ENCODE results near the gene WSCD2.

WSCD2 gene

DNA sequence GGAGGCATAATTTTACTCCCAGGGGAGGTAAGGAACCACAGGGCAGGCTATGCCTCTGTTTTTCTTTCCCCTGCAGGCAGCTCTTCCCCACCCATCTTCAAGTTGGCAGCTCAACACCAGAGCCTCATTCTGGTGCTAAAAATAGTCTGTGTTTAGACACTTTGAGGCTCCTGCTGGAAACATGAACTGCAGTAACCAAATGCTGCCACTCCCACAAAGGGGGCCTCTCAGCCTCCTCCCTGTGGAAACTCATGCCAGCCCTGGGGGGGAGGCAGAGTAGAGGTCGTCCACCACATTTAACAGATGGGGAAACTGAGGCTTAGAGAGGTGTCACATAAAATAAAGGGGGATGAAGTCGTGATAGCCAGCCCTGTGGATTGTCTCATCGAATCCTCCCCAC is 61.4 kb downstream of the WSCD2 start:
- TF ChIP-seq, protein P1, sequence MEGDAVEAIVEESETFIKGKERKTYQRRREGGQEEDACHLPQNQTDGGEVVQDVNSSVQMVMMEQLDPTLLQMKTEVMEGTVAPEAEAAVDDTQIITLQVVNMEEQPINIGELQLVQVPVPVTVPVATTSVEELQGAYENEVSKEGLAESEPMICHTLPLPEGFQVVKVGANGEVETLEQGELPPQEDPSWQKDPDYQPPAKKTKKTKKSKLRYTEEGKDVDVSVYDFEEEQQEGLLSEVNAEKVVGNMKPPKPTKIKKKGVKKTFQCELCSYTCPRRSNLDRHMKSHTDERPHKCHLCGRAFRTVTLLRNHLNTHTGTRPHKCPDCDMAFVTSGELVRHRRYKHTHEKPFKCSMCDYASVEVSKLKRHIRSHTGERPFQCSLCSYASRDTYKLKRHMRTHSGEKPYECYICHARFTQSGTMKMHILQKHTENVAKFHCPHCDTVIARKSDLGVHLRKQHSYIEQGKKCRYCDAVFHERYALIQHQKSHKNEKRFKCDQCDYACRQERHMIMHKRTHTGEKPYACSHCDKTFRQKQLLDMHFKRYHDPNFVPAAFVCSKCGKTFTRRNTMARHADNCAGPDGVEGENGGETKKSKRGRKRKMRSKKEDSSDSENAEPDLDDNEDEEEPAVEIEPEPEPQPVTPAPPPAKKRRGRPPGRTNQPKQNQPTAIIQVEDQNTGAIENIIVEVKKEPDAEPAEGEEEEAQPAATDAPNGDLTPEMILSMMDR (IDR thresholded peaks at IDR 0.05; ENCODE audit: low read depth, low read length, missing control alignments) = no peak
- no peak overlapping the region for H3K4me3 ChIP-seq (ENCODE audit: low read depth, low read length)
- in situ Hi-C loops (cut with HindIII; ENCODE audit: low sequenced_read_pairs) = no loop called here
- no peak for DNase-seq (ENCODE audit: low read depth)

DNA sequence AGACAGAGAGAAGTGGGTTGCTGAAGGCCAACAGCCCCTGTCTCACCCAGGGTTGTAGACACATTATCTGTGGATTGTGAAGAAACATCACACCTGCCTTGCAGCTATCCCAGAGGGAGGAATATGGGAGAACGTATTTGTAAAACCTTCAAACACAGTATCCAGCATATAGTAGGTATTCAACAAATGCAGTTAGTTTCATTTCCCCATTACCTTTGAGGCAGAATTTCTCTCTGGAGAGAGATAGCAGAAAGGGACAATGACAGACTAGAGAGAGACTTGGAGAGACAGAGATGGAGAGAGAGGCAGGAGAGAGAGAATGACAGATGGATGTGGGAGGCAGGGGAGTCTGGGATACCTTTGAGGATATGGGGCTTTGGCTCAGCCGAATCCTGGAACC is 62.0 kb downstream of the WSCD2 start:
- TF ChIP-seq, protein P1 (IDR thresholded peaks at IDR 0.05; ENCODE audit: low read depth, low read length, missing control alignments) = no peak
- H3K4me3 ChIP-seq (ENCODE audit: low read depth, low read length) = no peak overlapping the region
- in situ Hi-C loops (cut with HindIII; ENCODE audit: low sequenced_read_pairs) = no loop called here
- no peak for DNase-seq (ENCODE audit: low read depth)

DNA sequence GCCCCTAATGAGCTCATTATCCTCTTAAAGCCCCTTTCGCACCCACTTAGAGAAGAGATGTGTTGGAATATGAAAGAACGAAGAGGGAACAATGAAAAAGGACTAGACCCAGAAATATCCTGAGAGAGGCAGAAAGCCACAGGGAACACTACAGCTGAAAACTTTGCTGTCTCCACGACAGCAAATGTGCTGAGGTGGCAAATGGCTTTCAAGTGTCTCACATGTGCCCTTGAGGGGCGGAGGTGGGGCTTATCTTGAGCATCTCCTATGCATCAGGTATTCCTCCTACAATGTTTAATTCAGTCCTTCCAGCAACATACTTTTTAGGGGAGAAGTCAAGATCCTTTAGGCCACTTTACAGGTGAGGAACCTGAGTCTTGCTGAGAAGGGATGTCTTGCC is 62.9 kb downstream of the WSCD2 start:
- TF ChIP-seq, protein P1 (IDR thresholded peaks at IDR 0.05; ENCODE audit: low read depth, low read length, missing control alignments) = no peak
- H3K4me3 ChIP-seq (ENCODE audit: low read depth, low read length) = no peak overlapping the region
- in situ Hi-C loops (cut with HindIII; ENCODE audit: low sequenced_read_pairs) = no loop called here
- no peak for DNase-seq (ENCODE audit: low read depth)

DNA sequence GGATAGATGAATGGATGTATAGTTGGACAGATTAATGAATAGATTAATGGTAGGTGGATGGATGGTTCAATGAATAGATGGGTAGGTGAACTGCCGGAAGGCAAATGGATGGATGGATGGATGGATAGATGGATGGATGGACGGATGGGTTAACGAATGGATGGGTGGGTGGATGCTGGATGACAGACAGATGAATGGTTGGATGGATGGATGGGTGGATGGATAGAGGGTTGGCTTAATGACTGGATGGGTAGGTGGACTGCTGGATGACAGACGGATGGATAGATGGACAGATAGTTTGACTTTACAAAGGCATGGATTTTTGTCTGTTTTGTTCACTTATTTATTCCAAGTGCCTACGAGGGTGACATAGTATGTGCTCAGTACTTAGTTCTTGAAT is 64.4 kb downstream of the WSCD2 start:
- no peak overlapping the region for H3K4me3 ChIP-seq (ENCODE audit: low read depth, low read length)
- in situ Hi-C loops (cut with HindIII; ENCODE audit: low sequenced_read_pairs) = no loop called here
- TF ChIP-seq, protein P1 (IDR thresholded peaks at IDR 0.05; ENCODE audit: low read depth, low read length, missing control alignments) = no peak
- no peak for DNase-seq (ENCODE audit: low read depth)

DNA sequence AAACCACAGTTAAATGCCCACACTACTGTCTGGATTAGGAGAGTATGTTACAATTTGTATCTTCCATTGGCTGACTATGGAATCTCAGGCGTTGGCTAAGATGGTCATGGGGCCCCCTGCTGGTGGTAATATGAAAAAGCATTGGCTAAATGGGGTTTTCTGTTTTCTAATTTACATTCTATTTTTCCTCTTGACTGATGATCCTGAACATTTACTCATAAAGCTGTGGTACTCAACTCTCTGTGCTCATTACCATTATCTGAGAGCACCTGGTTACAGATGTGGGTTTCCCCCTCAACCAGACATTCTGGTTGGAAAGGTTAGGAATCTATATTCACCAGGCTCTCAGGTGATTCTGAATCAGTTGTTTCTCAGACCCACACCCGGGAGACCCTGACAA is 64.8 kb downstream of the WSCD2 start:
- TF ChIP-seq, protein P1 (IDR thresholded peaks at IDR 0.05; ENCODE audit: low read depth, low read length, missing control alignments) = peak; percentile 47
- in situ Hi-C loops (cut with HindIII; ENCODE audit: low sequenced_read_pairs) = no loop called here
- no peak overlapping the region for H3K4me3 ChIP-seq (ENCODE audit: low read depth, low read length)
- DNase-seq (ENCODE audit: low read depth) = no peak

DNA sequence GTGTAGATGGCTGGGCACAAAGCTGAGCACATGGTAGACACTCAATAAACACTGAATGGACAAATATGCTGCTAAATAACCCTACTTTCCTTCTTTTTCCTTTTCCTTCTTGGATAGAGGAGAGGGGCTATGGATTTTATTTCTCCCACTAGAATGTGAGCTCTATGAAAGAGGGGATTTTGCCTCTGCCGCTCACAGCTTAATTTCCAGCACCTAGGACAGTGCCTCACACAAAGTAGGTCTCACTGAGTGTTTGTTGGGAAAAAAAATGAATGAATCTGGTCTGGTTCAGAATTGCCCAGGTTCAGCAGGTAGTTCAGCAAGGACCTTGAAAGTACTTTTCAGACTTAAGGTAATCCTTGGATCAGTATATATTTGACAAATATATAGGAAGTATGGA is 65.5 kb downstream of the WSCD2 start:
- in situ Hi-C loops (cut with HindIII; ENCODE audit: low sequenced_read_pairs) = no loop called here
- DNase-seq (ENCODE audit: low read depth) = no peak
- TF ChIP-seq, protein P1 (IDR thresholded peaks at IDR 0.05; ENCODE audit: low read depth, low read length, missing control alignments) = no peak
- H3K4me3 ChIP-seq (ENCODE audit: low read depth, low read length) = no peak overlapping the region

DNA sequence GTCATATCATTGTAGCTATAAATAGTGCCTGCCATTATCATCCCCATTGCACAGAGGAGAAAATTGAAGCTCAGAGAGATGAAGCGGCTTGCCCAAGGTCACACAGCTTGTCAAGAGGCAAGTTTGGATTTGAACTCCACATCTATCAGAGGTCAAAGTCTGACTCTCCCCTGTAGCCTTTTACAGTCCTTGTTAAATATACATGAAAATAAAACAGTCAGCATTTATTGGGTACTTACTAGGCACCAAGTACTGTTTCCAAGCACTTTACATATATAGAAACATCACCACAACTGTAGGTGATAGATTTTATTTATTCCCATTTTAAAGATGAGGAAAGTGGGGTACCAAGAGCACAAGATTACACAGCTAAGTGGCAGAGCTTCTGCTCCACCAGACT is 67.2 kb downstream of the WSCD2 start:
- no peak overlapping the region for H3K4me3 ChIP-seq (ENCODE audit: low read depth, low read length)
- TF ChIP-seq, protein P1 (IDR thresholded peaks at IDR 0.05; ENCODE audit: low read depth, low read length, missing control alignments) = no peak
- no peak for DNase-seq (ENCODE audit: low read depth)
- in situ Hi-C loops (cut with HindIII; ENCODE audit: low sequenced_read_pairs) = loop anchor here (5.0 kb wide), 1 partner anchor 54 kb away; no protein-coding TSS in a partner anchor
